ENCODE measurements around the gene SP3.

SP3 gene

DNA sequence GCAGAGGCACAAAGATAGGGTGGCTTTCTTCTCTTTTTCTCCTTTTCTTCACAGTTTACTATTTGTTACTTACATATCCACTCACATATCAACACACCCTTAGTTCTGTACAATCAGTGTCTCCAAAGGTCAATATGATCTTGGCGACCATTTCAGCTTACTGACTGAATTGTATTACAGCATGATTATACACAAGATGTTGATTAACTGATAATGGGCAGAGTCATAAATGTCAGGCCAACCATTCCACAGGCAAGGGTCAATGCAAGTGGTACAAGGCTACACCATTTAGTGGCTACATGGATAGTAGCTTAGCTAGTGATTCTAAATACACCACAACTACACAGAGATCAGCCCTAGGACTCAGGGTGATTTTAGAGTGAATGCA is 20.4 kb upstream of the SP3 start:
- Histone ChIP-seq H3K9ac (ENCODE audit: low read depth, low read length) (no peak overlapping the region), H4K20me1 (ENCODE audit: insufficient read depth, low read length) (no peaks in the 10 kb centered on the region), H3K4me1 (ENCODE audit: insufficient read depth, low read length) (no peaks in the 10 kb centered on the region), H3K27ac (ENCODE audit: low read length) (no peak overlapping the region), H3K9me3 (ENCODE audit: insufficient read depth, low read length, severe bottlenecking) (no peaks in the 10 kb centered on the region), H3K79me2 (ENCODE audit: insufficient read depth, low read length) (no peaks in the 10 kb centered on the region), H2AFZ (ENCODE audit: low read depth, low read length) (no peak overlapping the region), H3K4me2 (ENCODE audit: insufficient read depth, low read length) (no peak overlapping the region), H3K4me3 (ENCODE audit: low read depth in 1 of 2, low read length in 2 of 2) (no peak overlapping the region), H3K27me3 (ENCODE audit: insufficient read depth, low read length, poor library complexity) (no peaks in the 10 kb centered on the region), H3K36me3 (ENCODE audit: insufficient read depth, low read length) (no peaks in the 10 kb centered on the region)
- ATAC-seq (ENCODE audit: insufficient read depth, low read depth) = no peak
- no peak for TF ChIP-seq EZH2 (IDR thresholded peaks at IDR 0.05; ENCODE audit: borderline replicate concordance, low read depth, low read length, severe bottlenecking)
- no peak for TF ChIP-seq CTCF (IDR thresholded peaks at IDR 0.05; ENCODE audit: borderline replicate concordance, extremely low read depth, low read length, poor library complexity, severe bottlenecking)
- no peak for DNase-seq

GRCh38 chr2:173984866-173985604 is 19.9 kb upstream of the SP3 start:
- no peaks in the 10 kb centered on the region for H3K9me3 ChIP-seq (ENCODE audit: insufficient read depth, low read length, severe bottlenecking)
- H3K27me3 ChIP-seq (ENCODE audit: insufficient read depth, low read length, poor library complexity) = no peaks in the 10 kb centered on the region
- H3K36me3 ChIP-seq (ENCODE audit: insufficient read depth, low read length) = no peaks in the 10 kb centered on the region
- no peaks in the 10 kb centered on the region for H3K4me1 ChIP-seq (ENCODE audit: insufficient read depth, low read length)
- no peak overlapping the region for H2AFZ ChIP-seq (ENCODE audit: low read depth, low read length)
- H3K4me2 ChIP-seq (ENCODE audit: insufficient read depth, low read length) = no peak overlapping the region
- ATAC-seq (ENCODE audit: insufficient read depth, low read depth) (no peak), DNase-seq (no peak)
- H3K79me2 ChIP-seq (ENCODE audit: insufficient read depth, low read length) = no peaks in the 10 kb centered on the region
- H3K4me3 ChIP-seq (ENCODE audit: low read depth in 1 of 2, low read length in 2 of 2) = no peak overlapping the region
- H4K20me1 ChIP-seq (ENCODE audit: insufficient read depth, low read length) = no peaks in the 10 kb centered on the region
- H3K9ac ChIP-seq (ENCODE audit: low read depth, low read length) = no peak overlapping the region
- H3K27ac ChIP-seq (ENCODE audit: low read length) = no peak overlapping the region
- TF ChIP-seq EZH2 (IDR thresholded peaks at IDR 0.05; ENCODE audit: borderline replicate concordance, low read depth, low read length, severe bottlenecking) (no peak), CTCF (IDR thresholded peaks at IDR 0.05; ENCODE audit: borderline replicate concordance, extremely low read depth, low read length, poor library complexity, severe bottlenecking) (no peak)

DNA sequence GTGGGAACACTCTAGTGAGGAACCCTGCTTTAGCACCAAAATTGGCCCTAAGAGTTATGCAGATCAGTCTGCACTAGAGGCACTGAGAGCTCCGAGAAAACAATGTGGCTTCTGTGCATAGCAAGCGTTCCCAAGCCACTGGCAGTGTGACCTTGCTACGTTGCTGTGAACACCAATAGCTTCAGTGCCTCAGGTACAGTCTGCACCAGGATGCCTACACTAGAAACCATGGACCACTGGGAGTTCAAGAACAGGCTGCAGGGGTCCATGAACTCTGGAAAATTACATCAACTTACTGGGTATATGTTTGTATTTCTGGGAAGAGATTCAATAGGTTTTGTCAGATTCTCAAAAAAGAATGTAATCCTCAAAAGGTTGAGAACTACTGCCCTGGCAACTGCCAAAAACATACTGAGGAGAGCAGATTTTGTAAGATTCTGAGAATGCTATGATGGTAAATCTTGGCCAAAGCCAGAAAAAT is 18.3 kb upstream of the SP3 start:
- no peak overlapping the region for H3K9ac ChIP-seq (ENCODE audit: low read depth, low read length)
- H3K4me1 ChIP-seq (ENCODE audit: insufficient read depth, low read length) = no peaks in the 10 kb centered on the region
- no peak overlapping the region for H2AFZ ChIP-seq (ENCODE audit: low read depth, low read length)
- H3K27me3 ChIP-seq (ENCODE audit: insufficient read depth, low read length, poor library complexity) = no peaks in the 10 kb centered on the region
- H3K27ac ChIP-seq (ENCODE audit: low read length) = no peak overlapping the region
- no peaks in the 10 kb centered on the region for H3K79me2 ChIP-seq (ENCODE audit: insufficient read depth, low read length)
- no peaks in the 10 kb centered on the region for H3K9me3 ChIP-seq (ENCODE audit: insufficient read depth, low read length, severe bottlenecking)
- no peak overlapping the region for H3K4me2 ChIP-seq (ENCODE audit: insufficient read depth, low read length)
- no peak overlapping the region for H3K4me3 ChIP-seq (ENCODE audit: low read depth in 1 of 2, low read length in 2 of 2)
- TF ChIP-seq EZH2 (IDR thresholded peaks at IDR 0.05; ENCODE audit: borderline replicate concordance, low read depth, low read length, severe bottlenecking) = no peak
- no peak for TF ChIP-seq CTCF (IDR thresholded peaks at IDR 0.05; ENCODE audit: borderline replicate concordance, extremely low read depth, low read length, poor library complexity, severe bottlenecking)
- DNase-seq (no peak), ATAC-seq (ENCODE audit: insufficient read depth, low read depth) (no peak)
- no peaks in the 10 kb centered on the region for H4K20me1 ChIP-seq (ENCODE audit: insufficient read depth, low read length)
- no peaks in the 10 kb centered on the region for H3K36me3 ChIP-seq (ENCODE audit: insufficient read depth, low read length)

All from DND-41 (cell line).